Activated naive CD4-positive, alpha-beta T cell (primary cell): ENCODE results near the gene LRRC3B.

Source experiments
- DNase-seq, 4 experiments: peaks; one replicate each; lab custom pipeline; 2025; lab: John Stamatoyannopoulos, UW

Gene LRRC3B

DNA sequence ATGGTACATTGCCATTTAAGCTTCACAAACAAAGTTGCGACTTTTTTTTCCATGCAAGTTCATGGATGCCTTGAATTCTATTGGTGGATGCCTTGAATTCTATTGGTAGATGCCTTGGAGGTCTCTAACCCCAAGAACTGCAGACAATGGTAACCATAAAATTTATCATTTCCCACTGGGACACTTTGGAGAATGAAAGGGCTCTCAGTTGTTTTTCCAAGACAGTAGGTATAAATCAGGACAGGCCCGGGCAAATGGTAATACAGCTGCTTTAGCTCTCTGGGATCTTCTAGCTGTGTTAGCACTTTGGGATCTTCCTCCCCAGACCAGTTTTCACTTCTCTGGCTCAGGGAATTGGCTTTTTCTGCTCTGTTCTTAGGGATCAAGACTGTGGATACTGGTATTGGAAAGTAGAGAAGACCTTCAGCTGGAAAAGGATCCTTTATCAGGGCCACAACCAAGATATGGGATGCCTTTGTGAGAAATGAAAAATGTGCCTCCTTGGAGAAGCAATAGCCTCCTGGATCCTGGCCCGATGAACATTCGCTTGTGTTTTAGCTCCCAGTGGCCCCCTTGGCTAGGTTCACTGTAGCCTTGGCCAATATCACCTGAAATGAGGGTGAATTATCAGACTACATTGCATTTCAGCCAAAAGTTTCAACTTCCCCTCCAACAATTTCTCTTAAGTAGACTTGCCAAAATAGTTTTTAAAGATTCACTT is 8.3 kb downstream of the LRRC3B start:
- no peak for DNase-seq

DNA sequence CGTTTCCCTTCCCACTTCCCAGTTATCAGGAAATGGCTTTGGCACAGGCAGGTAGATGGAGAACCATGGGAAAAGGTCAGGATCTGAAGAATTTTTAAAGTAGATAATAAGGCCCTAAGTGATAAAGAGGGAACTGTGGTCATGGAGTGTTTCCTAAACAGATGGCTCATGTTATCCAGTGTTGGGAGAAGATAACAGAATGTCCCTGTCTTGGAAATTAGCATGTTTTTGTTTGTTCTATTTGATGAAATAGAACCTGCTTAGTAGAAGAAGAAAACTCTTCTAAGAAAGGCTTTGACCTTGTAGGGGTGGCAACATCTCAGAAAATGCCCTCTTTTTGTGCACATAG is 8.8 kb downstream of the LRRC3B start:
- no peak for DNase-seq

DNA sequence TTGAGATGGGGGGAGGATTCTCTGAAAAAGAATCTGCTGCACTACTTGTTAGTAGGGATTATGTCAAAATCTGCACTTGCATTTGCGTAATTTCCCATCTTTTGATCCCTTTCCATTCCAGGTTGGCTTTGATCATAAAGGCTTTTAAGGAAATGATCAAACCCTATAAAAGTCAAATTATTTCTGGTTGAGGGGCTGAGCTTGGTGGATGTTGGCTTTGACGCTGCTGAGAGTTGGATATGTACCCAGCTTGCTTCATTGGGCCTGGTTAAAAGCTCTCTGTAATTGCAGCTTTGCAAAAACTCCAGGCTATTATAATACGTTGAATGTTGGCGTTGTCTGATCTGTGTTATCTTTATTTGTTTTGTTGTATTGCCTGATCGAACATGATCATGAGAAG is 12.0 kb downstream of the LRRC3B start:
- no peak for DNase-seq

DNA sequence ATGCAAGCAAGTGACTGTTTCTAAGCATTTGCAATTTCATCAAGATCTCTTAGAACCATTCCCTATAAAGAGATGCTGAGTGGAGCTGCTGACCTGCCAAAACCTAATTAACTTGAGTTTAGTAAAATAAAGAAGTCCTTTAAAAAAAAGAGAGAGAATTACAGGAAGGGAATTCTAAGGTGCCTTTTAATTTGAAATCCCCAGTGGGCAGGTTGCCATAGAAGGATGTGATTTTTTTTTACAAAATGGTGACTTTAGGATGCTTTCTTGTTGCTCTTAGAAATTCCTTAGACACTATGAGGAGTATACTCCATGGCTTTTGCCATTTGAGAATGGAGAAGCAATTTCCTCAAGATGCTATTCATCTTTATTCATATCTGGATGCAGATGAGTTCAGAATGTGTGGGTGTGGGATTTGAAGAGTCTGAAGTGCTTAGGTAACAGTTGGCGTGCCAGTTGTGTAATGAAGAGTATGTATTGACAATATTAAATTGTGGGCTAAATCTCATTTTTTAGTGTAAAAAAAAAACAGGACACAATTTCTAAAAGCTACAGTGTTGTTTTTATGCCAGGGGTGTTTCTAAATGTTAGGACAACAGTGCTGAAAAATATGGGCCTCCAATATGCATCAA is 13.6 kb downstream of the LRRC3B start:
- DNase-seq = no peak

DNA sequence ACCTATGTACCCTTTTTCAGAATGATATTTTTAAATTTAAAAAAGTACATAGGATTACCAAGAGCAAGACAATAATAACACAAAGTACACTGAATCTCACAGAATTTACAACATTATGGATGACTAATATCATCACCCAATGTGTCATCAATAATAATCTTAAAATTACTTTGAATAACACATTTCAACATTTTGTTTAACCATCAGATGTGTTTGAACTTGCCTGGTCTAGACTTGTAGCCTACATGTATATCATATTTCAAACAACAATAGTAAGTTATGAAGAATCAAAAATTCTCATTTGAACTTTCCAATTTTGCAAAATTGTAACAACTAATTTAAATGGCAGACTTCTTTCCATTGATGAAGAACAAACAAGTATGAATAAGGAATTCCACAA is 15.1 kb downstream of the LRRC3B start:
- DNase-seq = no peak

DNA sequence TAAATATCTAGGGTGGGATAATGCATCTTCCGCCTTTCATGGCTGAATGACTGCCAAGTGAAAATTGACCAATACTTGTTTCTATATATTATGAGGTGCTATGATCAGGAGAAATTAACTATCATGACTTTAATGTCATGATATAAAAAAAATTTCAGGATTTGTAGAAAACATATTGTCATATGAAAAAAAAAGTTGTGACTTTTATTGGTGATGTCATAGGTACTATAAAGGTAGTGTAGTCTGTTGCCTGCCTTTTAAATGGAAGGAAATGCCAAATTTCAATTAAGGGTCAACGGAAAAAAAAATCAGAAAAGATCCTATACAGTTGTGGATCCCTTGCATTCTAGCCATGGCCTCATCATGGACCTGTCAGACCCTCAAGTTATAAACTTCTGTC is 15.5 kb downstream of the LRRC3B start:
- no peak for DNase-seq

DNA sequence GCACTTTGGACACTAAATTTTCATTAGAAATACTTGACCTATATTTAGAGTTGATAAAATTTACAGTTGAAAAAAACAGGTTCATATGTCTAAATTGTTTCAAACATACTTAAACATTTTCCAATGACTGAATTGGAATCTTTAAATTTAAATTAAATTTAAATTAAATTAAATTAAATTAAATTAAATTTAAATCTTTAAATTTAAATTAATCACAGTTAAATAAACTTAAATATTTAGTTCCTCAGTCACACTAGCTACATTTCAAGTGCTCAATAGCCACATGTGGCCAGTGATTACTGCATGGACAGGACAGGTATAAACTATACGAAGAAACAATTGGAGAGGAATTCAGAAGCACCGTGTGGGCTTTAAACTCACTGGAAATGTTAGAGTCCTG is 16.8 kb downstream of the LRRC3B start:
- no peak for DNase-seq

DNA sequence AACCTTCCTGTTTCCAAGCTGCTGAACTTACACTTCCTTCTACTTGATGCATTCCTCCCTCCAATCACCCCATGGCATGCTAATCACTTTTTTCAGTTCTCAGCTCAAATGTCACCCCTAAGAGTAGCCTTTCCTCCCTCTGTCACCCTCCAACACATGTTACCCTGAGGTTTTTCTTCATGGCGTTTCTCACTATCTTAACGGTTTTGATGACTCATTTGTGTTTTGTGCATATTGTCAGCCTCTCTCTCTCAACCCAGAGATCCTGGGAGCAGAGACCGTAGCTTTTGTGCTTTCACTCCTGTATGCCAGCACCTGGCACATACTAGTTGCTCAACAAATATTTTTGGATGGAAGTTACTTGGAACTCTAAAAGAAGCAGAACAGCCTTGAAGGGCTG is 24.5 kb downstream of the LRRC3B start:
- no peak for DNase-seq

DNA sequence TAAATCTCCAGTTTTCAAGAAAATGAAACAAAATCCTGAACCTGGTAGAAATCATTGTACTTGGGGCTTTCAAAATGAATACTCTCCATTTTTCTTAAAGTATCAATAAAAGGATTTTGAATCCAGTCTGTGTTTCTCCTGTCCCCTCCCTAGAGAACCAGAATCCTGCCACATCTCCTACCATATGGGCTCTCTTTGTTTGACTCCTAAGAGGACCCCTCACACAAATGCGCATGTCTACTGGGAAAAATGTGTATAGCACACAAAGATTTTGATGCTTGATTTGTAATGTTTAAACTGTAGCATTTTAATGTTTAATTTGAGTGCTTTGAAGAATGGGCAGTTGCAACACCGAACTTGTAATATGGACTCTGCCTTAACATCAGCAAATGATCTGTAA is 25.9 kb downstream of the LRRC3B start:
- DNase-seq = no peak

DNA sequence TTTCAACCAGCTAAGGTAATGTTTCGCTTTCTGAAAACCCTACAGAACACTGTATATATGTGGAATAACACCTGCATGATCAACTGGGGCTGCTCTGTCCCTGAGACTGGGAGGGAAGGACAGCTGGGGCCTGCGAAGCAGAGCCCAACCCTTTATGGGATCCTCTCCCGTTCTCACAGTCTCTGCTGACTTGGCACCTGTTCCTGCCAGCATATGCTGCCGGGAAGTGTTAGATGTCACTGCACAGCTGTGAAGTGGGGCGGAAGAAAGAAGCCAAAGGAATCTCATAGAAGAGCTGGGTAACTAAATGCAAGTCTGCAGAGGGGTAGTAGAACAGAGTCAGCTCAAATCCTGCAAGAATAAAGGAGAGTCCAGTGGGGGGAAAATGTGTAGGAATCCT is 29.6 kb downstream of the LRRC3B start:
- no peak for DNase-seq

DNA sequence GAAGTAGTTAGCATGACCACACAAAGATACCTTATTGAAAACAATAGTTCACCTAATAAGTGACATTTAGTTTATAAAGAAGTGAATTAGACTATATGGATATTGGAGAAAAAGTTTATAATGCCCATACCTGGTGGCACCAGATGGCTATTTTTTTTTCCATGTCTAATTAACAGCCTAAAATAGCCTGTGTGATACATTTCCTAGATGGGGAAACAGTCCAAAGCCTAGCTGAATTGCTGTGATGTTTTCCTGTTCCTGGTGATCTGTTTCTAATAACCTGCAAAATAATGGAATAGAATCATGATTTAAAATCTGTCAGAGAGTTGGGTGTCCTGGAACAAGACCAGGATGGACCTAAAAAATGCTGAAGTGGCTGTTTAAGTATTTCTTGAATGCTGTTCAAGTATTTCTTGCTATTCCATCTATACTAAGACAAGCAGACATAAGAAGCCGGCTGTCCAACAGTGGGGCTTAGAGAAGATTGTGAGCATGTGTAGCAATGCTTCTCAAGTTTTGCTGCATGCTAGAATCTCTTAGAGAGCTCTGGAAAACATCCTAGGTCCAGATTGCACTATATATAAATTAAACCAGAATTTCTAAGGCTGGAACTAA is 31.3 kb downstream of the LRRC3B start:
- DNase-seq = no peak

DNA sequence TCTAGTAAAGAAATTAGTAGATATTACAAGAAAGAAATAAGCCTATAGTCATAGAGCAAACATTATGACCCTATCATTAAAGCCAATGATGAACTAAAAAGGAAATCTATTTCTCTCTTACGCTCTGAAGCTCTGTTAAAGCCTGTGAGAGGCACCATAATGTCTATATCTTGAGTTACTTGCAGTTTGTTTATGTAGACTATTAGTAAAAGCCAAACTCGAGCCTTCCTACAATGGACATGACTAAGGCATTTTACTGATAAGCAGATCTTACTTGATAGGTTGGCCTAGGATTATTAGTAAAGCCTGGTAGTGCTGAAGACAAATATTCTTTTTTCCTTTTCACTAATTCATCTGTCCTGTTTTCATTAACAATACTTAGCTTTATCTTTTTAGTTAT is 32.7 kb downstream of the LRRC3B start:
- no peak for DNase-seq

DNA sequence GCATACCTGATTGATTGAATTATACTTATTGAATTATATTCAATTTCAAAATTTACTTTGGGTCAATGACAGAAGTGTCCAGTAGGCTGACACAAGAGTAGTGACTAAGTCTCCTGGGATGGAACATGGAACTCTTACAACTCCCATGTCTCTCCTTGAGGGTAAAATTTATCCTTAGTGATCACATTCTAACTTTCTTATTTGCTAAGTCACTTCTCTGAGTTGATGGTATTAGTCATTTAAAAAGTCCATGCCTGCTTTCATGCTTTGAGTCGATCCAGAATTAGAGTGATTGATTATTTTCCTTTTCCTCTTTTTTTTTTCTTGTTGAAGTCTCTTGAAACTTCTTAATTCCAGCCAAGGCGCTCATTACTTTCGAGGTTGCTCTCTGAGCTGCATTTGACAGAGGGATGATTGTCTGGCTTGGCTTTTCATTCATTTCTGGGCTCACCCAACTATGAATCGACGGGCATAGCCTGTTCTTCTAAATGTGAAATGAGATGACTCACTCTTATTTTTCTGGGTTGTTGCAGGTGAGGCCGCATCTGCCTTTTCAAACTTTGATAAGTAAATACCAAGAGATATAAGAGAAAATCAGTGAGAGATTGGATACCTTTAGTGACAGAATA is 34.9 kb downstream of the LRRC3B start:
- DNase-seq = no peak

DNA sequence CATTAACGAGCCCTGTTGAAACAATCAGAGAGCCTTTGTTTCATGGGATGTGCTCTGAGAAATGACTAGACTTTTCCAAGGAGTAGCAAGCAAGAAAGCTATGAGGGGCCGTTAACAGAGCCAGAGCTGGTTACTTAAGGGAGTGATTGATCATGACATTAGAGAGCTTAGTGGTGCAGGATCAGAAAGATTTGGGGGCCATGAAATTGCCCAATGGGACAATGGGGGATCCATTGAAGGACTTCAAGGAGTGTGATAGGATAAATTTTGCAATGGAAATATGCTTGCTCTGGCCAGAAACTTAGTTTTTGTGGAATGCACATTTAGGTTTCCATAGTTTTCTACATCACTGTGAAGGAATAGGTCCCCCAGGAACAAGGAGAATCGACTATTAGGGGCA is 45.6 kb downstream of the LRRC3B start:
- no peak for DNase-seq

DNA sequence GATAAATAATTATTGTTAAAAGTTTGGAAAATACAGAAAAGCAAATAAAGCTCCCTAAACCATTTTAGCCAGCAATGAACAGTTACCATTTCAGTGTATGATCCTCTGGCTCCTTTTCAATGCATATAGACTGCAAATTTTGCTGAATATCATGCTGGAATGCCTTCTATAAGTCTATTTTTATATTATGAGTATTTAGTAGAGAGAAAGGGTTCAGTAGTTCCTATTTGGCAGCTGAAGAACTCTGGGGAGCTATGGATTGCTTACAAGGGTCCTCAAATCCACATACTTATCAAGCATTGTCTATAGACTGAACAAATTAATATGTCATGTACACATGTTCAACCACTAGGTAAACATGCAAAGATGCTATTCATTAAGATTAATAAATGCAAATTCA is 46.1 kb downstream of the LRRC3B start:
- no peak for DNase-seq

DNA sequence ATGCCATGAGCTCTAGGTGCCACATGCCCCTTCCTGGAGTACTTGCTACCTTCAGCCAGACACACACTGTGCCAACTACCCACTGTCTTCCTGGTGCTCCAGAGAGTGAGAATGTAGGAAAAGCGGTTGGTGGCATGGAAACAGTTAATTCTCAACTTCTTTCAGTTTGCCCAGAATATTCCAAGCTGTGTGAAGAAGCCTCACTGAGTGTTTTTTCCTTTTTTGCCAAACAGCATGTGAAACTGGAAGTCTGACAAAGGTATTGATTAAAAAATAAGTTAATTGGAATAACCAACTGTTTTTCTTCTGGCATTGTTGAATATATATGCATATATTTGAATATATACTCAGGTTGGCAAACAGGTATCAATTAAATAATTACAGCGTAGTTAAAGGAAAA is 52.8 kb downstream of the LRRC3B start:
- no peak for DNase-seq

DNA sequence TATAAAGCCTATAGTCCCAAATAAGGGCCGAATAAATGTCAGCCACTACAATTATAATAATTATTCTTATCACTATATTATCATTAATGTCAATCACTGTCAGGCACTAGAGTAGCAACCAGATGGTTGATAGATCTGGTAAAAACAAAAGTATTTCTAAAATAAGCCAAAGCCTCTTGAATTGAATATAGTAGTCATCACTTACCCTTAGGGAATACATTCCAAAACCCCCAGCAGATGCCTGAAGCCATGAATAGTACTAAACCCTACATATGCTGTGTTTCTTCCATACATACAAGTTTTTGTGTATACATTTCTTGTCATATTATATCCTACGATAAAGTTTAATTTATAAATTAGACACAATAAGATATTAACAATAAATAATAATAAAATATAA is 59.1 kb downstream of the LRRC3B start:
- no peak for DNase-seq

DNA sequence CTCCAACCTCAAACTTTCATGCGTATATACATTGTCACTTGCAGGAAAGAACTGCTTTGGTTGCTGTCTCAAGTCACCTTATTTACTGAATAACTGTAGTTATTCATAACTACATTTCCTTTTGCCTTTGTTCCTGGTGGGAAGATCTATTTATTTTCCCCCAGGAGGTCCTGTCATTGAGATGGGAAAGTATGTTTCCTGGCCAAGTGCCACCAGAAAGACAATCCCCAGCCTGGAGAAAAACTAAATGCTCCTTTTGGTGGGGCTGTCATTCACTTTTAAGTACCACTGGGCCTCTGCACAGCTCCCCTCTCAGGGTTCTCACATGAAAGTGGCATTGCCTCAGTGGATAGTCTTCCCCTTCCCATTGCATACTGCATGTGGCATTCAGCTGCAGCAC is 59.8 kb downstream of the LRRC3B start:
- DNase-seq = no peak

DNA sequence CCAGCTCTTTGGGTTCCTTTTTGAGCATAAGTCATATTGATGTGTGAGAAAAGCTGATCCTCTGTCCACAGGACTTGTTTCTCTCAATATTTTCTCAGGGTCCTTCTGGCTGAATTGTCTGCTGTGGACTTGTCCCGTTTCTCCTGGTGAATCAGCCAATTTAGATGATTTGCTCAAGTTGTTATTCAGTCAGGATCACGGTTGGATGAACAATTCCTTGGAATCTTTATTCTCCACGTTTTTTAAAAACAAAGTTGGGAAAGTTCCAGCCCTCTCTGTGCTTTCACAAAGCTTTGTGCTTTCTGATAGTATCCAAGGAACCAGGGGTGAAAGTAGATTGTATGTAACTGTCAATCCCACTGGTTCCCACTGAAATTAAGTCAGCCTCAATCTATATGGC is 61.3 kb downstream of the LRRC3B start:
- DNase-seq = no peak

DNA sequence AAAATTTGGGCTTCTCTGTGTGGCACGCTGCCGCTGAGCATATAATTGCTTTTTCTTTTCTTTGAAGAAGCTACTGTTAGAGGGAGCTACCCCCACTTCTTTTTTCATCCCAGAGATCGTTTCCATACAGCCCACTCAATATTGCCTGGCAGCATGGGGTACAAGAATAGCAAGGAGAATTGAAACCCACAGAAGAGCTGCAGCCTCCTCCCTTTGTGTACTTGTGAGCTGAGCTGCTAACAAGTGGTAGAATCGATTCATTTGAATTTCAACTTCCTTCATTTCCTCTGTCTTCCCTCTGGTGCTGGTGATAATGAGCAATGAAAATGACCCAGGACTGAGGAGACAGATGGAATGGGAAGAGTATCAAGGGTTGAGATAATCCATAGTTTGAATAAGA is 64.9 kb downstream of the LRRC3B start:
- DNase-seq = no peak

DNA sequence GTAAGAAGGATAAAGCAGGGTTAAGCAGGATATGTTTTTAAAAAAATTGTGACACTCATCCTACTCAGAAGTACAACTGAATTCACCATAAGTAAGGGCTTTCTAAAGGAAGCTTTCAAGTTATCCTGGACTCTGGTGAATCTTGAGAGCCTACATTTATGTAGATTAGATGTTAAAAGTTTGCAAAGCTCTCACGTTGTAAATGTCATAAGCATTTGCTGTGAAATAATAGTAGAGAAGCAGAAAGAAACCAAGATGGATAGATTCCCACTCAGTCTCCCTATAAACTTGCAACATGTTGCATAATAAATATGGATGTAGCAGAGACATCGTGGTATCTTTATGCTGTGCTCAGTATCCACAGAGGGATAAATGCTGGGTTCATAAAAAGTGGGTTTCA is 77.0 kb downstream of the LRRC3B start:
- DNase-seq = no peak

DNA sequence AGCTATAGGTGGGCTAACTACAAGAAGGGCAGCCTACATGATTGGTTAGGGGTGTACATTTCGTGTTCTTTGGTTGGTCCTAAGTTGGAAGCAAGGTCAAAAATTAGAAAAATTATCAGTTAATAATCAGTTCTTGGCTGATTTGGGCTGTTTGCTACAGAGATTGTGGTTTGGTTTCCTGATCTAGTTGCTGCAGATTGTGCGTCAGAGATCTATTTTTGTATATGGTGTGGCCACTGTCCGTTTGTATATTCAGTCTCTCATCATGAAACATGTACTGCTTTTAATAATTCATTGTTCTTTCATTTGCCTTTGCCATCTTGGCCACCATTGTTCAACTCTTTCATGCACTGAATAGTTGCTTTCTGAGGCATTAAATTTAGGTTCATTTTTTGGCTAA is 80.9 kb downstream of the LRRC3B start:
- no peak for DNase-seq

DNA sequence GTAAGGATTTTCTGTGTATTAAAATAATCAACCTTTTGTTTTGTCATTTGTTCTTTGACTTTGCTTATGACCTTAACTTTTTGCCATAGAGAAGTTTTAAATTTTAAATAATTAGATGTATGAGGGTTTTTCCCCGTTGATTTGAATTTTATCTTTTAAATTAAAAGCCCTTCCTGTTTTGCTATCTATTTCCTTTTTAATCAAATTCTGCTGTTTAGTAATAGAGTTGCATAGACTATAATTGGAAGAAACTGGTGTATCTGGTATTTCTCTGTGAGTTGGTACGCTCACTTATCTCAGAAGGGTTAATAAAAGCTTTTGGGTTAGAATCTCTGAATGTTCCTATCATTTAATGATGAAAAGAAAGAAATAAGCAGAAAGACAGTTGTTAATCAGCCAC is 82.2 kb downstream of the LRRC3B start:
- no peak for DNase-seq
